Fibroblast of lung (primary cell): Measurements from ENCODE around the gene SLC2A14. TPM values are rescaled to one million over a fixed set of nuclear protein-coding genes. Genes with fewer than 3 reads are reported as not detected.

Source experiments
- DNase-seq, 2 donors: peaks; one replicate each; pipeline versions ENCODE4 v3.0.0 to v3.0.0-alpha.2; 2010; ENCODE audit warnings: low read depth in 2 of 2
- H2AFZ ChIP-seq: 2 replicates; pipeline ENCODE4 v1.5.1; 2012; ENCODE audit warnings: low read length, control low read depth, inconsistent platforms
- H3K27ac ChIP-seq: 2 replicates; pipeline ENCODE4 v1.5.1; 2011; ENCODE audit warnings: low read length, control low read depth; ENCODE audit not compliant: insufficient read depth
- H3K27me3 ChIP-seq: 2 replicates; pipeline ENCODE4 v1.5.1; 2011; ENCODE audit warnings: mild to moderate bottlenecking, low read length; ENCODE audit not compliant: control insufficient read depth, insufficient read depth
- H3K36me3 ChIP-seq: 2 replicates; pipeline ENCODE4 v1.5.1; 2011; ENCODE audit warnings: low read length; ENCODE audit not compliant: control insufficient read depth, insufficient read depth
- H3K4me1 ChIP-seq: 2 replicates; pipeline ENCODE4 v1.5.1; 2011; ENCODE audit warnings: low read length; ENCODE audit not compliant: control insufficient read depth, insufficient read depth; ENCODE audit errors: extremely low read depth
- H3K4me2 ChIP-seq: 2 replicates; pipeline ENCODE4 v1.5.1; 2011; ENCODE audit warnings: low read length, control low read depth; ENCODE audit not compliant: insufficient read depth; ENCODE audit errors: extremely low read depth
- H3K4me3 ChIP-seq, 4 experiments: fragments of 200-600 bp in 1 of 4; sonication (generic) in 1 of 4; replicated peaks in 1 of 4; 2 replicates each; pipeline ENCODE4 v1.5.1; 2011 to 2016; ENCODE audit warnings: low read length in 4 of 4, low read depth in 3 of 4, mild to moderate bottlenecking in 3 of 4, control low read depth in 2 of 4, inconsistent platforms in 1 of 4, mixed read lengths in 1 of 4; ENCODE audit not compliant: insufficient read depth in 1 of 4; ENCODE audit errors: control extremely low read depth in 1 of 4
- H3K79me2 ChIP-seq: 2 replicates; pipeline ENCODE4 v1.5.1; 2012; ENCODE audit warnings: mild to moderate bottlenecking, low read length, inconsistent platforms; ENCODE audit not compliant: control insufficient read depth, insufficient read depth
- H3K9ac ChIP-seq: 2 replicates; pipeline ENCODE4 v1.5.1; 2011; ENCODE audit warnings: mild to moderate bottlenecking, low read length, control low read depth; ENCODE audit not compliant: insufficient read depth
- H3K9me3 ChIP-seq: 2 replicates; pipeline ENCODE4 v1.5.1; 2012; ENCODE audit warnings: low read depth, low read length; ENCODE audit not compliant: control insufficient read depth, insufficient read depth
- H4K20me1 ChIP-seq: 2 replicates; pipeline ENCODE4 v1.5.1; 2011; ENCODE audit warnings: low read length; ENCODE audit not compliant: control insufficient read depth, insufficient read depth; ENCODE audit errors: extremely low read depth
- EZH2 ChIP-seq: IDR thresholded peaks from 2 replicates; pipeline ENCODE4 v1.5.1; 2012; ENCODE audit warnings: low read length, control low read depth, mild to moderate bottlenecking; ENCODE audit errors: missing control alignments
- polyA plus RNA-seq, 2 donors: library from polyadenylated mRNA; depleted of rRNA in 1 of 2; stranded (reverse) in 1 of 2; unstranded in 1 of 2; fragments of >200 nt; gene quantifications; 2 replicates each; pipeline ENCODE4 v1.2.1, GENCODE V29; 2011 to 2012; ENCODE audit warnings: missing spikeins in 1 of 2
- total RNA-seq: library from RNA; depleted of rRNA; stranded (reverse); fragments of >200 nt; gene quantifications from 2 replicates; pipeline ENCODE4 v1.2.1, GENCODE V29; 2014
- TF ChIP-seq, protein P1 (sequence below), 2 donors: IDR thresholded peaks in 1 of 2; conservative IDR thresholded peaks in 1 of 2; 1 replicate in 1 of 2; 2 replicates in 1 of 2; pipeline ENCODE4 v1.5.1; 2011 to 2012; ENCODE audit warnings: low read length in 2 of 2, control low read depth in 1 of 2, inconsistent platforms in 1 of 2, low read depth in 1 of 2, mild to moderate bottlenecking in 1 of 2

Gene SLC2A14
- total and polyA plus RNA-seq, 2 donors (not counting 1 experiment from before 2014, with no cell fraction given): 0.07 to 0.17 TPM

DNA sequence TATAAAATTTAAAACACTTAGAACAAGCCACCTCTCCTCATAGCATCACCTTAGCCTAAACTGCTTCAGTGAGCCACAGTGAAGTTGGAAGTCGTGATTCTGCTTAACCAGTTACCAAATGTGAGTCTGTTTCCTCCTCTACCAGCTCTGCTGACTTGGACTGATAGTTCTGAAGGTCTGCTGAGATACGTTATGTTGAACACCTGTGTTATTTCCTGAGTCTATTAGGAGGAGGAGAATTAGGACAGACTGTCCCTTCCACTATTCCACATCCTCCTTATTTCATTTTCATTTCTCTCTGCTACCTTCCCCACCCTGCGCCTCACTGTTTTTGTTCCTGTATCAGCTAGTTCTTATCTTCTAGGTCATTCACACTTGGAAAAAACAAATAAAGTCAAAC lies 2.4 kb downstream of the SLC2A14 start:
- H2AFZ ChIP-seq: no peak overlapping the region
- no peaks in the 10 kb centered on the region for H4K20me1 ChIP-seq
- no peak for DNase-seq

DNA sequence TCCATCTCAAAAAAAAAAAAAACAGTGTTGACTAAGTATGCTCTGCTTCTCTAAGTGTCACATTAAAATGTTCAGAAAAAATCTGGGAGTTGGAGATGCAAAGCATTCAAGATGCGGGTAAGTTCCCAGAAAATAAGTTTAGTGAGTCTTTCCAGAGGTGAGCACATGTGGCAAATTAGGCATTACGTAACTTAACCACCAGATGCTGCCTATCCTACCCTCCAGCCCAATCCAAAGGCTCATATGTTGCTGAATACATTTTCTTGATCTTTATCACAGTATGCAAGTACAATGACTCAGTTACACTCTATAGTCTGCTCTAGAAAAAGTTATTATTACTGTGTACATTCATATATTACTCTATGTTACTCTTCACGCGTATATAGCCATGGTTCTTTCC lies 3.6 kb downstream of the SLC2A14 start:
- H3K4me1 ChIP-seq: no peaks in the 10 kb centered on the region
- no peaks in the 10 kb centered on the region for H3K27me3 ChIP-seq
- no peaks in the 10 kb centered on the region for H3K79me2 ChIP-seq
- no peak overlapping the region for H3K4me2 ChIP-seq
- H4K20me1 ChIP-seq: no peaks in the 10 kb centered on the region
- peak; percentile 47 for DNase-seq
- H3K36me3 ChIP-seq: no peaks in the 10 kb centered on the region
- H3K27ac ChIP-seq: no peak overlapping the region
- H3K4me3 ChIP-seq: no peak overlapping the region
- no peaks in the 10 kb centered on the region for H3K9me3 ChIP-seq
- no peak overlapping the region for H3K9ac ChIP-seq
- TF ChIP-seq, protein P1, sequence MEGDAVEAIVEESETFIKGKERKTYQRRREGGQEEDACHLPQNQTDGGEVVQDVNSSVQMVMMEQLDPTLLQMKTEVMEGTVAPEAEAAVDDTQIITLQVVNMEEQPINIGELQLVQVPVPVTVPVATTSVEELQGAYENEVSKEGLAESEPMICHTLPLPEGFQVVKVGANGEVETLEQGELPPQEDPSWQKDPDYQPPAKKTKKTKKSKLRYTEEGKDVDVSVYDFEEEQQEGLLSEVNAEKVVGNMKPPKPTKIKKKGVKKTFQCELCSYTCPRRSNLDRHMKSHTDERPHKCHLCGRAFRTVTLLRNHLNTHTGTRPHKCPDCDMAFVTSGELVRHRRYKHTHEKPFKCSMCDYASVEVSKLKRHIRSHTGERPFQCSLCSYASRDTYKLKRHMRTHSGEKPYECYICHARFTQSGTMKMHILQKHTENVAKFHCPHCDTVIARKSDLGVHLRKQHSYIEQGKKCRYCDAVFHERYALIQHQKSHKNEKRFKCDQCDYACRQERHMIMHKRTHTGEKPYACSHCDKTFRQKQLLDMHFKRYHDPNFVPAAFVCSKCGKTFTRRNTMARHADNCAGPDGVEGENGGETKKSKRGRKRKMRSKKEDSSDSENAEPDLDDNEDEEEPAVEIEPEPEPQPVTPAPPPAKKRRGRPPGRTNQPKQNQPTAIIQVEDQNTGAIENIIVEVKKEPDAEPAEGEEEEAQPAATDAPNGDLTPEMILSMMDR (conservative IDR thresholded peaks at IDR 0.05 in 1 of 2, IDR thresholded peaks at IDR 0.05 in 1 of 2; ENCODE audit: low read depth in 1 of 2, low read length in 2 of 2): no peak
- no peak for TF ChIP-seq EZH2
- no peak overlapping the region for H2AFZ ChIP-seq

More for the DNA sequence above, 2.4 kb downstream of the SLC2A14 start:
- Histone ChIP-seq H3K79me2 (no peaks in the 10 kb centered on the region), H3K27me3 (no peaks in the 10 kb centered on the region), H3K36me3 (no peaks in the 10 kb centered on the region), H3K9ac (no peak overlapping the region), H3K27ac (no peak overlapping the region), H3K4me2 (no peak overlapping the region), H3K4me3 (no peak overlapping the region), H3K4me1 (no peaks in the 10 kb centered on the region), H3K9me3 (no peaks in the 10 kb centered on the region)
- TF ChIP-seq, protein P1 (conservative IDR thresholded peaks at IDR 0.05 in 1 of 2, IDR thresholded peaks at IDR 0.05 in 1 of 2; ENCODE audit: low read depth in 1 of 2, low read length in 2 of 2): no peak
- no peak for TF ChIP-seq EZH2

DNA sequence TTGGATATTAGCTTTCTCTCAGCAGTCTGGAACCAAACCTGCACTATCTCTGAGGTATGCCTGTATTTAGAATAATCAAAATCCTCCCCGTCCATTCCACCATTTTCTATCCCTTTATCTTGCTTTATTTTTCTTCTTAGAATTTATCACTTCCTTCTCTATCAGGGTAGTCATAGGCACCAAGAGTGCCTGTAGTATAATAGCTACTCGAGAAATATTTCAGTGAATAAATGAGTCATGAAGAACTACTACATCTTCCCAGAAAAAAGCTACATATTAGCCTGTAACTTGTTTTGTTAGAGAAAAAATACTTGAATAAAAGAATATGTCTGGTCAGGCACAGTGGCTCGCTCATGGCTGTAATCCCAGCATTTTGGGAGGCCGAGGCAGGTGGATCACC lies 4.3 kb downstream of the SLC2A14 start:
- Histone ChIP-seq H4K20me1 (no peaks in the 10 kb centered on the region), H3K4me1 (no peaks in the 10 kb centered on the region), H3K79me2 (no peaks in the 10 kb centered on the region), H3K4me2 (no peak overlapping the region), H3K27me3 (no peaks in the 10 kb centered on the region), H3K4me3 (no peak overlapping the region), H3K36me3 (no peaks in the 10 kb centered on the region), H3K9ac (no peak overlapping the region), H3K9me3 (no peaks in the 10 kb centered on the region), H3K27ac (no peak overlapping the region), H2AFZ (no peak overlapping the region)
- TF ChIP-seq, protein P1 (conservative IDR thresholded peaks at IDR 0.05 in 1 of 2, IDR thresholded peaks at IDR 0.05 in 1 of 2; ENCODE audit: low read depth in 1 of 2, low read length in 2 of 2): no peak
- TF ChIP-seq EZH2: no peak
- DNase-seq: peak in 1 of 2 donors; percentile 52
